Measurements from ENCODE around the gene RAPGEF3.
A peak's percentile ranks its signal among the peaks of the same experiment; 100 is the strongest.

RAPGEF3 gene

GRCh38 chr12:47754126-47754525, 4.6 kb downstream of the RAPGEF3 start:
- no peaks in the 10 kb centered on the region for H3K9me3 Mint-ChIP-seq
- H3K27me3 Mint-ChIP-seq (ENCODE audit: low read depth, poor library complexity) = peaks cover 4% of the 10 kb centered on the region
- no peak for TF ChIP-seq CTCF (IDR thresholded peaks at IDR 0.05)
- H3K27ac Mint-ChIP-seq = no peak overlapping the region
- H3K36me3 Mint-ChIP-seq (ENCODE audit: low read depth) = no peaks in the 10 kb centered on the region
- DNase-seq = no peak
- peaks cover 80% of the 10 kb centered on the region for H3K4me1 Mint-ChIP-seq
- H3K4me3 Mint-ChIP-seq = no peak overlapping the region

GRCh38 chr12:47753021-47754001, 5.4 kb downstream of the RAPGEF3 start:
- Mint-ChIP-seq H3K27ac (peak overlapping the region; percentile 80), H3K27me3 (ENCODE audit: low read depth, poor library complexity) (peaks cover 4% of the 10 kb centered on the region), H3K36me3 (ENCODE audit: low read depth) (peaks cover 8% of the 10 kb centered on the region), H3K9me3 (no peaks in the 10 kb centered on the region), H3K4me3 (peak overlapping the region; percentile 23), H3K4me1 (peaks cover 79% of the 10 kb centered on the region)
- TF ChIP-seq CTCF (IDR thresholded peaks at IDR 0.05) = no peak
- peak; percentile 40 for DNase-seq

- peak overlapping the region; percentile 68 for H3K27ac Mint-ChIP-seq
Observed at GRCh38 chr12:47752552-47752951, 6.1 kb downstream of the RAPGEF3 start.

GRCh38 chr12:47752121-47752520, 6.6 kb downstream of the RAPGEF3 start:
- H3K4me1 Mint-ChIP-seq = peaks cover 70% of the 10 kb centered on the region
- H3K36me3 Mint-ChIP-seq (ENCODE audit: low read depth) = peaks cover 11% of the 10 kb centered on the region
- no peaks in the 10 kb centered on the region for H3K9me3 Mint-ChIP-seq
- H3K4me3 Mint-ChIP-seq = no peak overlapping the region
- no peaks in the 10 kb centered on the region for H3K27me3 Mint-ChIP-seq (ENCODE audit: low read depth, poor library complexity)
- no peak overlapping the region for H3K27ac Mint-ChIP-seq
- no peak for DNase-seq
- TF ChIP-seq CTCF (IDR thresholded peaks at IDR 0.05) = no peak

More at GRCh38 chr12:47752552-47752951, 6.1 kb downstream of the RAPGEF3 start:
- Mint-ChIP-seq H3K4me1 (peaks cover 72% of the 10 kb centered on the region), H3K27me3 (ENCODE audit: low read depth, poor library complexity) (peaks cover 3% of the 10 kb centered on the region), H3K4me3 (no peak overlapping the region), H3K9me3 (no peaks in the 10 kb centered on the region), H3K36me3 (ENCODE audit: low read depth) (peaks cover 8% of the 10 kb centered on the region)
- TF ChIP-seq CTCF (IDR thresholded peaks at IDR 0.05) = no peak
- no peak for DNase-seq

GRCh38 chr12:47751561-47751960, 7.1 kb downstream of the RAPGEF3 start:
- Mint-ChIP-seq H3K4me1 (peaks cover 70% of the 10 kb centered on the region), H3K27ac (peak overlapping the region; percentile 87), H3K36me3 (ENCODE audit: low read depth) (peaks cover 15% of the 10 kb centered on the region), H3K4me3 (no peak overlapping the region), H3K9me3 (no peaks in the 10 kb centered on the region), H3K27me3 (ENCODE audit: low read depth, poor library complexity) (no peaks in the 10 kb centered on the region)
- TF ChIP-seq CTCF (IDR thresholded peaks at IDR 0.05) = no peak
- no peak for DNase-seq

Data from nephron progenitor cell (in vitro differentiated cells).